Measurements from ENCODE around the gene MYO1D. TPM values are rescaled to one million over a fixed set of nuclear protein-coding genes. Genes with fewer than 3 reads are reported as not detected.
A peak's percentile ranks its signal among the peaks of the same experiment; 100 is the strongest.

MYO1D gene
- total and polyA plus RNA-seq, 4 donors, result 4.5 to 22.9 (median 13.3) TPM

DNA sequence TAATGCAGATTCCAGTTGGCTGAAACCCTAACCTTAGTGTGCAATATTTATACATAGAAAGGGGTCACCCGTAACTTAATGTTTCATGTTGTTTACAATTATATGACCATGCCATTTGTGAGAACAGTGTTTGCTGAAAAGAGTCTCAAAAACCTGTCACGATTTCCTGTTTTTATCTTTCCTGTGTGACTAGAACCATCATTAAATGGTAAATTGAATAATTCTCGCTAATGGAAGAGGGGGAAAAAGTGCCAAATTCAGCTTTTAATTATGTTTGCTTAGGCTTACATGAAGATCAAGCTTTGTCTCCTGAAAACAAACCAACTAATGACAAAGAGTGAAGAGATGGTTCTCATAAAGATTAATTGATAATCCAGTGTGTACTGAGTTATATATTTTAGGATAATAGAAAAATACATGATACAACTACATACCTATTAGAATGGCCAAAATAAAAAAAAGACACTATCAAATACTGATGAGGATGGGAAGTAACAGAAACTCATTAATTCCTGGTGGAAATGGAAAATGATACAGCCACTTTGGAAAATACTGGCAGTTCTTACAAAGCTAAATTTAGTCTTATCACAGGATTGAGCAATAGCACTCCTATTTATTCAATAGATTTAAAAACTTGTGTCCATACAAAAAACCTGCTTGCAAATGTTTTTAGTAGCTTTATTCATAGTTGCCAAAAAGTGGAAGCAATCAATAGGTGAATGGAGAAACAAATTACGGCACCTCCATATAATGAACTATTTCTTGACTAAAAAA is 248.5 kb downstream of the MYO1D start:
- Histone ChIP-seq H3K4me3 (ENCODE audit: low read depth in 1 of 3, low read length in 3 of 3) (no peak overlapping the region), H3K27ac (ENCODE audit: low read depth in 1 of 2, low read length in 2 of 2) (no peak overlapping the region), H3K4me1 (ENCODE audit: control insufficient read depth in 4 of 4, insufficient read depth in 4 of 4, low read length in 3 of 4) (peaks cover 6 to 20% (median 15%) of the 10 kb centered on the region in 4 donors), H3K27me3 (ENCODE audit: control insufficient read depth in 4 of 4, insufficient read depth in 4 of 4, low read length in 3 of 4) (no peaks in the 10 kb centered on the region), H3K9me3 (ENCODE audit: control insufficient read depth in 4 of 4, low read length in 3 of 4) (no peaks in the 10 kb centered on the region), H3K36me3 (ENCODE audit: control insufficient read depth in 4 of 4, insufficient read depth in 3 of 4, low read depth in 1 of 4, low read length in 3 of 4) (no peaks in the 10 kb centered on the region), H3K9ac (ENCODE audit: low read depth in 1 of 2, low read length in 2 of 2) (no peak overlapping the region)
- DNase-seq (ENCODE audit: low spot score), result no peak
- 46% methylated on average over 4 of the region's 4 CpGs for WGBS
- TF ChIP-seq, protein P1, sequence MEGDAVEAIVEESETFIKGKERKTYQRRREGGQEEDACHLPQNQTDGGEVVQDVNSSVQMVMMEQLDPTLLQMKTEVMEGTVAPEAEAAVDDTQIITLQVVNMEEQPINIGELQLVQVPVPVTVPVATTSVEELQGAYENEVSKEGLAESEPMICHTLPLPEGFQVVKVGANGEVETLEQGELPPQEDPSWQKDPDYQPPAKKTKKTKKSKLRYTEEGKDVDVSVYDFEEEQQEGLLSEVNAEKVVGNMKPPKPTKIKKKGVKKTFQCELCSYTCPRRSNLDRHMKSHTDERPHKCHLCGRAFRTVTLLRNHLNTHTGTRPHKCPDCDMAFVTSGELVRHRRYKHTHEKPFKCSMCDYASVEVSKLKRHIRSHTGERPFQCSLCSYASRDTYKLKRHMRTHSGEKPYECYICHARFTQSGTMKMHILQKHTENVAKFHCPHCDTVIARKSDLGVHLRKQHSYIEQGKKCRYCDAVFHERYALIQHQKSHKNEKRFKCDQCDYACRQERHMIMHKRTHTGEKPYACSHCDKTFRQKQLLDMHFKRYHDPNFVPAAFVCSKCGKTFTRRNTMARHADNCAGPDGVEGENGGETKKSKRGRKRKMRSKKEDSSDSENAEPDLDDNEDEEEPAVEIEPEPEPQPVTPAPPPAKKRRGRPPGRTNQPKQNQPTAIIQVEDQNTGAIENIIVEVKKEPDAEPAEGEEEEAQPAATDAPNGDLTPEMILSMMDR (IDR thresholded peaks at IDR 0.05; ENCODE audit: low read depth, low read length, missing input control), result no peak
- TF ChIP-seq JUND (IDR thresholded peaks at IDR 0.05) (peak in 1 of 2 donors; percentile 32), EGR1 (IDR thresholded peaks at IDR 0.05; ENCODE audit: low read depth in 2 of 2) (no peak), SP1 (IDR thresholded peaks at IDR 0.05) (peak; percentile 28), HNF4A (conservative IDR thresholded peaks at IDR 0.05) (peak; percentile 18 to 49), YY1 (IDR thresholded peaks at IDR 0.05) (peak; percentile 27), GABPA (IDR thresholded peaks at IDR 0.05 in 1 of 2, conservative IDR thresholded peaks at IDR 0.05 in 1 of 2) (no peak), RXRA (IDR thresholded peaks at IDR 0.05) (peak; percentile 22 to 44), RAD21 (IDR thresholded peaks at IDR 0.05) (peak in 1 of 2 donors; percentile 12), NR2F2 (IDR thresholded peaks at IDR 0.05) (no peak)
- TF ChIP-seq, protein P2, sequence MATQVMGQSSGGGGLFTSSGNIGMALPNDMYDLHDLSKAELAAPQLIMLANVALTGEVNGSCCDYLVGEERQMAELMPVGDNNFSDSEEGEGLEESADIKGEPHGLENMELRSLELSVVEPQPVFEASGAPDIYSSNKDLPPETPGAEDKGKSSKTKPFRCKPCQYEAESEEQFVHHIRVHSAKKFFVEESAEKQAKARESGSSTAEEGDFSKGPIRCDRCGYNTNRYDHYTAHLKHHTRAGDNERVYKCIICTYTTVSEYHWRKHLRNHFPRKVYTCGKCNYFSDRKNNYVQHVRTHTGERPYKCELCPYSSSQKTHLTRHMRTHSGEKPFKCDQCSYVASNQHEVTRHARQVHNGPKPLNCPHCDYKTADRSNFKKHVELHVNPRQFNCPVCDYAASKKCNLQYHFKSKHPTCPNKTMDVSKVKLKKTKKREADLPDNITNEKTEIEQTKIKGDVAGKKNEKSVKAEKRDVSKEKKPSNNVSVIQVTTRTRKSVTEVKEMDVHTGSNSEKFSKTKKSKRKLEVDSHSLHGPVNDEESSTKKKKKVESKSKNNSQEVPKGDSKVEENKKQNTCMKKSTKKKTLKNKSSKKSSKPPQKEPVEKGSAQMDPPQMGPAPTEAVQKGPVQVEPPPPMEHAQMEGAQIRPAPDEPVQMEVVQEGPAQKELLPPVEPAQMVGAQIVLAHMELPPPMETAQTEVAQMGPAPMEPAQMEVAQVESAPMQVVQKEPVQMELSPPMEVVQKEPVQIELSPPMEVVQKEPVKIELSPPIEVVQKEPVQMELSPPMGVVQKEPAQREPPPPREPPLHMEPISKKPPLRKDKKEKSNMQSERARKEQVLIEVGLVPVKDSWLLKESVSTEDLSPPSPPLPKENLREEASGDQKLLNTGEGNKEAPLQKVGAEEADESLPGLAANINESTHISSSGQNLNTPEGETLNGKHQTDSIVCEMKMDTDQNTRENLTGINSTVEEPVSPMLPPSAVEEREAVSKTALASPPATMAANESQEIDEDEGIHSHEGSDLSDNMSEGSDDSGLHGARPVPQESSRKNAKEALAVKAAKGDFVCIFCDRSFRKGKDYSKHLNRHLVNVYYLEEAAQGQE (IDR thresholded peaks at IDR 0.05), result no peak
- TF ChIP-seq, protein P3, sequence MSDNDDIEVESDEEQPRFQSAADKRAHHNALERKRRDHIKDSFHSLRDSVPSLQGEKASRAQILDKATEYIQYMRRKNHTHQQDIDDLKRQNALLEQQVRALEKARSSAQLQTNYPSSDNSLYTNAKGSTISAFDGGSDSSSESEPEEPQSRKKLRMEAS (IDR thresholded peaks at IDR 0.05), result peak; percentile 43
- TF ChIP-seq, protein P4, sequence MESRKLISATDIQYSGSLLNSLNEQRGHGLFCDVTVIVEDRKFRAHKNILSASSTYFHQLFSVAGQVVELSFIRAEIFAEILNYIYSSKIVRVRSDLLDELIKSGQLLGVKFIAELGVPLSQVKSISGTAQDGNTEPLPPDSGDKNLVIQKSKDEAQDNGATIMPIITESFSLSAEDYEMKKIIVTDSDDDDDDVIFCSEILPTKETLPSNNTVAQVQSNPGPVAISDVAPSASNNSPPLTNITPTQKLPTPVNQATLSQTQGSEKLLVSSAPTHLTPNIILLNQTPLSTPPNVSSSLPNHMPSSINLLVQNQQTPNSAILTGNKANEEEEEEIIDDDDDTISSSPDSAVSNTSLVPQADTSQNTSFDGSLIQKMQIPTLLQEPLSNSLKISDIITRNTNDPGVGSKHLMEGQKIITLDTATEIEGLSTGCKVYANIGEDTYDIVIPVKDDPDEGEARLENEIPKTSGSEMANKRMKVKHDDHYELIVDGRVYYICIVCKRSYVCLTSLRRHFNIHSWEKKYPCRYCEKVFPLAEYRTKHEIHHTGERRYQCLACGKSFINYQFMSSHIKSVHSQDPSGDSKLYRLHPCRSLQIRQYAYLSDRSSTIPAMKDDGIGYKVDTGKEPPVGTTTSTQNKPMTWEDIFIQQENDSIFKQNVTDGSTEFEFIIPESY (IDR thresholded peaks at IDR 0.05), result peak; percentile 57

Data from liver (tissue), 9 donors.